ENCODE data around the gene OR10H5.

GRCh38 chr19:15838351-15838750, 50.9 kb downstream of the OR10H5 start:
- no peak for TF ChIP-seq GLI4 (CRISPR knock-in tag; IDR thresholded peaks at IDR 0.05; ENCODE audit: borderline replicate concordance)
- no peak for TF ChIP-seq ZNF770 (CRISPR knock-in tag; IDR thresholded peaks at IDR 0.05)
- no peak for TF ChIP-seq SP1 (IDR thresholded peaks at IDR 0.05)
- TF ChIP-seq SP1 (CRISPR knock-in tag; IDR thresholded peaks at IDR 0.05) = no peak
- TF ChIP-seq, protein P1, sequence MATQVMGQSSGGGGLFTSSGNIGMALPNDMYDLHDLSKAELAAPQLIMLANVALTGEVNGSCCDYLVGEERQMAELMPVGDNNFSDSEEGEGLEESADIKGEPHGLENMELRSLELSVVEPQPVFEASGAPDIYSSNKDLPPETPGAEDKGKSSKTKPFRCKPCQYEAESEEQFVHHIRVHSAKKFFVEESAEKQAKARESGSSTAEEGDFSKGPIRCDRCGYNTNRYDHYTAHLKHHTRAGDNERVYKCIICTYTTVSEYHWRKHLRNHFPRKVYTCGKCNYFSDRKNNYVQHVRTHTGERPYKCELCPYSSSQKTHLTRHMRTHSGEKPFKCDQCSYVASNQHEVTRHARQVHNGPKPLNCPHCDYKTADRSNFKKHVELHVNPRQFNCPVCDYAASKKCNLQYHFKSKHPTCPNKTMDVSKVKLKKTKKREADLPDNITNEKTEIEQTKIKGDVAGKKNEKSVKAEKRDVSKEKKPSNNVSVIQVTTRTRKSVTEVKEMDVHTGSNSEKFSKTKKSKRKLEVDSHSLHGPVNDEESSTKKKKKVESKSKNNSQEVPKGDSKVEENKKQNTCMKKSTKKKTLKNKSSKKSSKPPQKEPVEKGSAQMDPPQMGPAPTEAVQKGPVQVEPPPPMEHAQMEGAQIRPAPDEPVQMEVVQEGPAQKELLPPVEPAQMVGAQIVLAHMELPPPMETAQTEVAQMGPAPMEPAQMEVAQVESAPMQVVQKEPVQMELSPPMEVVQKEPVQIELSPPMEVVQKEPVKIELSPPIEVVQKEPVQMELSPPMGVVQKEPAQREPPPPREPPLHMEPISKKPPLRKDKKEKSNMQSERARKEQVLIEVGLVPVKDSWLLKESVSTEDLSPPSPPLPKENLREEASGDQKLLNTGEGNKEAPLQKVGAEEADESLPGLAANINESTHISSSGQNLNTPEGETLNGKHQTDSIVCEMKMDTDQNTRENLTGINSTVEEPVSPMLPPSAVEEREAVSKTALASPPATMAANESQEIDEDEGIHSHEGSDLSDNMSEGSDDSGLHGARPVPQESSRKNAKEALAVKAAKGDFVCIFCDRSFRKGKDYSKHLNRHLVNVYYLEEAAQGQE (IDR thresholded peaks at IDR 0.05; ENCODE audit: borderline replicate concordance in 1 of 2, low read depth in 1 of 2, low read length in 2 of 2) = no peak
